Stimulated activated CD4-positive, alpha-beta T cell treated with anti-CD3 and anti-CD28 coated beads, Interleukin-1b, Interleukin-23, amount 100 ng/mL, for 48 hours (primary cell): ENCODE measurements around the gene ZBTB12.
"Not testable (repeated sequence)": the region's sequence is repeated elsewhere in the genome, so short reads cannot be mapped to it uniquely, and the experiment has no call there.

Source experiments
- DNase-seq: peaks from one replicate; pipeline ENCODE4 v3.0.0-alpha.2; 2020

The ZBTB12 gene

DNA sequence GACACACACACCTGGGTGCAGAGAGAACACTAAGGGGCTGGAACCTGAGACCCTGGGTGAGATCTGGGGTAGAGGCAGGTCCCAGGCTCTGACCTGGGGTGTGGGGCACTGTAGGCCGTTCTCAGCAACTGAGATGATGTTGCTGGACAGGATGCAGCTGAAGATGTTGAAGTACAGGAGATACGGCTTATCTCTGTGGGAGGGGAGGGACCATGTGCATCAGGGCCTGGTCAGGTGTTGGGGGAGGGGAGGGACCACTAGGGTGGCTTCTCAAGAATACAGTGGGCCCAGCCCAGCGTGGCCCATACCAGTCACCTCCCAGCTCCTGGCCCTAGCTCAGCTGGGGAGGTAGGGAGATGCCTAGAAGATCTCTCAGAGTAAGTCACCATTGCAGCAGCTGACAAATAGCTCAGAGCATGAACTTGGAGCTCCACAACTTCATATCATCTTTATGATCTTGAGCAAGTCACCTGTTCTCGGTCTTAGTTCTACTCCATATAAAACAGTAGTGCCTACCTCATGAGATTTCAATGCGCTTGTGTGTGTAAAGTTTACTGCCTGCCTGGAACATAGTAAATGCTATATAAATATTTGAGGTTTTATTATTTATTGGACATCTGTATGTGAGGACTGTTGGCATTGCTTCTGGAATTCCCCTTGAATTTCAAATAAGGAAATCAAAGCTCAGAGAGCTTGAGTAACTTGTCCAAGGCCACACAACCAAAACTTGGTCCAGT, 26.9 kb downstream of the ZBTB12 start:
- DNase-seq = no peak

DNA sequence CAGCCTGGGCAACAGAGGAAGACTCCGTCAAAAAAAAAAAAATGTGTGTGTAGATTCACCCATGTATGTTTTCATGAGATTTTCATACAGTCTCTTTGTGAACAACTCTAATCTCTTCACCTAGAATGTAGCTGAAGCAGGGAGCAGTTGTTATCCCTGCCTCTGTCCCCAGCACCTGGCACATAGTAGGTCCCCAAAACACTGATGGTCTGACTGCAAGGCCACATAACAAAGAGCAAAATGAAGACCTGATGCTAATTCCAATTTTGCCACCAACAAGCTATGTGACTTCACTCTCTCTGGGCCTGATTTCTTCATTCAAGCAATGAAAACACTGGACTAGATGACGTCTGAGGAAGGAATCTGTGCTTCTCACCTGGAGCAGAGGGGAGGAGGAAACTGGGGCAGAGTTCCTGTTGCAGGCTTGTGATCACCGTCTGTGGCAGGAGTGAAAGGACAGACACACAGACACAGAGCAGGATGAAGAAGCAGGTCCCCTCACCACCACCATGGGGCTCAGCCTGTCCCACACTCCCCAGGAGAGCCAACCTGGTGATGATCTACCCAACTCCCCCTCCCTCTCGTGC, 27.7 kb downstream of the ZBTB12 start:
- DNase-seq = no peak

GRCh38 chr6:31871046-31871659, 30.7 kb downstream of the ZBTB12 start:
- DNase-seq = no peak

DNA sequence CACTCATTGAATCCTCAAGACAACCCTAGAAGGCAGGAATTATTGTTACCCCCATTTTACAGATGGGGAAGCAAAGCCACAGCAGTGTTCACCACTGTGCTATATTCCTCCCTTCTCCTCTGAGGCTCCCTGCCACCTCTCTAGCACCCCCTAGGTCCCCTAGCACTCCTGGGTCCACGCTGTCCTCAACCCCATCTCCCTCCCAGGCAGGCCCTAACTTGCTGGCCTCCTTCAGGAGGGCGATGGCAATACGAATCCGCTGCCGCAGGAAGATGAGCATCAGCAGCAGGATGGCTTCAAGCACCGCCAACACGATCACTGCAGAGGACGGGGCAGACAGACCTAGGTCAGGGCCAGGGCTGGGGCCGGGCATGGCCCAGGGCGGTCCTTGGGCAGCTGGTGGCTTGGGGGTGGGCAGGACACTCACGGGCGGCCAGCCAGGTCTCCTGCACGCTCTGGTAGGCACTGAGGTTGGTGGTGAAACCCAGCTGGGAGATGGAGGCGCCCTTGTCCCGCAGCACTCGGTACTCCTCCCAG, 31.4 kb downstream of the ZBTB12 start:
- no peak for DNase-seq

GRCh38 chr6:31869343-31869742, 32.5 kb downstream of the ZBTB12 start:
- DNase-seq = no peak

- not testable (repeated sequence) for DNase-seq
These were observed 33.3 kb downstream of the ZBTB12 start for GRCh38 chr6:31868658-31868971.

DNA sequence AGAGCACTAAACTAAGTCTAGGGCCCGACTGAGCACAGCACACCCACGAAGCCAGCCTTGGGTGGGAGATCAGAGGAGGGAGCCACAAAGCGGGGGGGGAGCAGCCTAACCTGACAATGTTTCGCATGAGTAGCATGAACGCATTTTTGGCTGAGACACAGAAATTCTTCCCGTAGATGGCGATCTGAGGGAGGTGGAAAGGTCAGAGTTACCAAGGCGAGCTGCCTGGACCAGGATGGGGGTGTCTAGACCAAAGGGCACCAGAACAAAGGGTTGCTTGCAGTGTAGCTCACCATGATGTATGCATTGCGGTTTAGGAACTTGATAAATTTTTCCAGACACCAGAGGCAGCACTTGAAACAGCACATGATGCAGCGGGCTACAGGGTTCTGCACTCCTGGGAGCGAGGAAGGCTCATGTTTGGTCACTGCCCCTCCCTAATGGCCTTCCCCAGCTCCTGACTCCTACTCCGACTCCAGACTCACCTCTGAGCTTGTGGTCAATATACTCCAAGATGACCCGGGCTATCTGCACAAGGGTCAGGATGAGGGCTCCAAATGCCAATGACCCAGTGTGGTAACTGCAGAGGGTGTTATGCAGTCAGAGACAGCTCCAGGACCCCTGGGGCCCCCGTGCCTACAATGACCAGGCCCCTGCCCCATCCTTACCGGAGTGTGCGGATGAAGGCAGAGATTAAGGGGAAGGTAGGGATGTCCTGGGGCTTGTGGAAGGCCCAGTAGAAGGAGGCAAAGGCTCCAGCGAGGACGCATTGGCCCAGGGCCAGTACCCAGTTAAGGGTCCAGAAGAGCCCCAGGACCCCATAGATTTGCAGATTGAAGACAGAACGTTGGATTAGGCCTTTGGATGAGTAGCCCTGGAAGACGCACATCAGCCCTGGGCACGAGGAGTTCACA, 36.4 kb downstream of the ZBTB12 start:
- DNase-seq = no peak

- DNase-seq = no peak
These were observed 37.1 kb downstream of the ZBTB12 start for GRCh38 chr6:31864818-31865204.

GRCh38 chr6:31864123-31864562, 37.7 kb downstream of the ZBTB12 start:
- DNase-seq = not testable (repeated sequence)

- DNase-seq = peak; percentile 100
These were observed 39.3 kb downstream of the ZBTB12 start, which contains the start of gene NEU1 for GRCh38 chr6:31862344-31863235. Gene NEU1, minus strand, starts transcription at chr6:31862821. Its CDS starts 45 bp downstream, at chr6:31862776.

DNA sequence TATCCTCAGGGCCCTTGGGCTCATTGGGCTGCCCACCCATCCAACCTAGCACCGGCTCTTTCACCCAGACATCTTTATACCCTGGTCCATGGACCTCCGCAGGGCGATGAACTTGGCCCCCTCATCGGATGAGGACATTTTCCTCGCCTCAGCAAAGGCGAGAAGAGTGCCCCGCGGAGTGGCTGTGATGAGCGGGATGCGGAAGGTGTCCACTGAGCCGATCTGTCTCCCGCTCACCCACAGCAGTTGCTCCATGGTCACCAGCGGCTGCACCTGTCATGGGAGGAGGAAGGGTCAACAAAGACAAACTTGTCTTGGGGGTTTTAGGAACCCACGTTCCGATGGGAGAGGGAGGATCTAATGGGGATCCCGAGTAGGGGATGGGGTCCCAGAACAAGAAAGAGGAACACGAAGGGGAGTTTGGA, 40.0 kb downstream of the ZBTB12 start:
- no peak for DNase-seq

DNA sequence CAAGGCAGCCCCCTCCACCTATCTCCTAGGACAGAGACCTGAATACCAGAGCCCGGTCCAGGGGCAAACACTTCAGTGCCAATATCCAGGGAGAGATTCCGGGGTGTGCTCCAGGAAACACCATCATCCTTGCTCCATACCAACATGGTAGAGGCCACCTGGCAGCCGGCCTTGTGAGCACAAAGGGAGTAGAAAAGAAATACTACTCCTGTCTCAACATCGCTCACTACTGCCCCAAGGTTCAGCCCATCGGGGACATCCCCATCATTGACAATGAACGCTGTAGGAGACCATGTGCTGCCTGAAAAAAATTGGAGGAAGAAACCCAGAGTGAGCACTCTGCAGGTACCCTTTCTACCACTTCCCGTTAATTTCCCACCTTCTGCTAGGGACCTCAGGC, 40.7 kb downstream of the ZBTB12 start:
- no peak for DNase-seq

DNA sequence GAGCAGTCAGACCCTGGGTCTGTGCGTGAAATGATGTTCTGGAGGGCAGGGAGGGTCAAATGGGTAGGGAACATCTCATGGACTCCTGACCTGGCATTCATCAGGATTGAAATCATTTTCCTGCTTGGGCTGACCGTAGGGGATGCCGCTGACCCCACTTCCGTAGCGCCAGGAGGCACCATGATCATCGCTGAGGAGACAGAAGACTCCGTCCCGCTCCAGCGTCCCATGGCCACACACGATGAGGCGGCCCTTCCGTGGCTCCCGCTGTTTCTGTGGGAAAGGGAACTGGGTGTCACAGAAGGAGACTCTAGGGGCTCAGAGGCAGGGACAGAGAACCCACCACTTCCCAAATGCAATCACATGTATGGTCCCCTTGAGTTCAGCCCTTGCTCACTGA, 41.5 kb downstream of the ZBTB12 start:
- DNase-seq = no peak

- DNase-seq = no peak
These were observed 42.0 kb downstream of the ZBTB12 start for GRCh38 chr6:31859923-31860322.

DNA sequence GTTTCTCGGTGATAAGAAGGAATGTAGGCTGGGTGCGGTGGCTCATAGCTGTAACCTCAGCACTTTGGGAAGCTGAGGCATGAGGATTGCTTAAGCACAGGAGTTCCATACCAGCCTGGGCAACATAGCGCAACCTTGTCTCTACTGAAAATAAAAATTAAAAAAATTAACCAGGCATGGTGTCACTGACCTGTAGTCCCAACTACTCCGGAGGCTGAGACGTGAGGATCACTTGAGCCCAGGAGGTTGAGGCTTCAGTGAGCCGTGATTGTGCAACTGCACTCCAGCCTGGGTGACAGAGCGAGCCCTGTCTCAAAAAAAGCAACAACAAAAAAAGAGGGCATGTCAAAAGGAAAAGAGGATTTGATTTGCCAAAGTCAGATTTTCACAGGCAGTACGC, 43.2 kb downstream of the ZBTB12 start:
- DNase-seq = no peak

DNA sequence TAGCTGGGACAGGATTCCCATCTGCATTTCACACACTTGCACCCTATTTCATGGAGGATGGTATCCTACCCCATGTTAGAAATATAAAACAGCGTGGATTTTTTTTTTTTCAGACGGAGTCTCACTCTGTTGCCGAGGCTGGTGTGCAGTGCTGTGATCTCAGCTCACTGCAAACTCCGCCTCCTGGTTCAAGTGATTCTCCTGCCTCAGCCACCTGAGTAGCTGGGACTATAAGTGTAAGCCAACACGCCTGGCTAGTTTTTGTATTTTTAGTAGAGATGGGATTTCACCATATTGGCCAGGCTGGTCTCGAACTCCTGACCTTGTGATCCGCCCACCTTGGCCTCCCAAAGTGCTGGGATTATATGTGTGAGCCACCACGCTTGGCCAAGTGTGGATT, 44.1 kb downstream of the ZBTB12 start:
- not testable (repeated sequence) for DNase-seq

GRCh38 chr6:31851980-31852718, 49.7 kb downstream of the ZBTB12 start:
- not testable (repeated sequence) for DNase-seq

- no peak for DNase-seq
These were observed 50.4 kb downstream of the ZBTB12 start for GRCh38 chr6:31851485-31851832.

DNA sequence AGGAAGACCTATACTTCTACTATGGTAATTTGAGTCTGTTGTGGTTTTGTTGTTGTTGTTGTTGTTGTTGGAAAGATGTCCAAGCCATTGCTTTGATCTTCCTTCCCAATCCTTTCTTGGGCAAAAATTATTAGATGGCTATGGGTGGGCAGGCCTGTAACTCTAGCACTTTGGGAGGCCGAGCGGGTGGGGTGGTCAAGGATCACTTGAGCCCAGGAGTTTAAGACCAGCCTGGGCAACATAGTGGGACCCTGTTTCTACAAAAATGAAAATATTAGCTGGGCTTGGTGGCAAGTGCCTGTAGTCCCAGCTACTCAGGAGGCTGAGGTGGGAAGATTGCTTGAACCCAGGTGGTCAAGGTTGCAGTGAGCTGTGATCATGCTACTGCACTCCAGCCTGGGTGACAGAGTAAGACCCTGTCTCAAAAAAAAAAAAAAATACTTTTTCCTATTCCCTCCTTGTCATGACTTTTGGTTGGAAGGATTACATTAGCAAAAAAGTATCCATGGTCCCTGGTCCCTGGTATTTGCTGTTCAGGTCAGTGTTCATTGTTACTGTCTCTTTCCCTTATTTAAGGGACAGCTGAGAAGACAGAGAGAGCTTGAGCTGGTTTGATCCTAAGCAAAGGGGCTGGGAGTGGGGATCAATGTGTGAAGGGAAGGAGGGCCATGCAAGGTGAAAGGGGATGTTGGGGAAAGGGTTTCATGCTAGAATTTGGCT, 51.0 kb downstream of the ZBTB12 start:
- DNase-seq = no peak
